GM21825 (cell line): ENCODE data around the gene AP1G1.
"Not testable (repeated sequence)": the region's sequence is repeated elsewhere in the genome, so short reads cannot be mapped to it uniquely, and the experiment has no call there.

Source experiments
- ATAC-seq: cut with Tn5 transposase; IDR thresholded peaks from one replicate; pipeline ENCODE4 v1.9.1; 2021; ENCODE audit warnings: mild to moderate bottlenecking, moderate library complexity; ENCODE audit not compliant: unreplicated experiment

The AP1G1 gene

GRCh38 chr16:71708696-71709095, 99.9 kb downstream of the AP1G1 start:
- no peak for ATAC-seq

- ATAC-seq: no peak
Measured at GRCh38 chr16:71707199-71707598, 101.4 kb downstream of the AP1G1 start.

GRCh38 chr16:71706046-71706445, 102.6 kb downstream of the AP1G1 start:
- ATAC-seq: no peak

GRCh38 chr16:71703333-71703732, 105.3 kb downstream of the AP1G1 start:
- no peak for ATAC-seq

DNA sequence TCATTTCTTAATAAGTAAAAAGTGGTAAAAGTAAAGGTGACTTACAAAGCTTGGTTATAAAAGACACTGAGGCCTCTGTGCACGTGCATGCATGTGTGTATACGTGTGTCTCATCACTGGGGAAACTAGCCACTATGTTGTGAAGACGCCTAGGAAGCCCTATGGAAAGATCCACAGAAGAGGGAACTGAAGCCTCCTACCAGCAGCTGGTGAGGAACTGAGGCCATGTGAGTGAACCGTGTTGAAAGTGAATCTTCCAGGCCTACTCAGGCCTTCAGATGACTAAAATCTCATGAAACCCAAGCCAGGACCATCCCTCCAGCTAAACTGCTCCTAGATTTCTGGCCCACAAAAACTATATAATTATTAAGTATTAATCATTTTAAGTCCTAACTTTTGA, 107.8 kb downstream of the AP1G1 start:
- no peak for ATAC-seq

DNA sequence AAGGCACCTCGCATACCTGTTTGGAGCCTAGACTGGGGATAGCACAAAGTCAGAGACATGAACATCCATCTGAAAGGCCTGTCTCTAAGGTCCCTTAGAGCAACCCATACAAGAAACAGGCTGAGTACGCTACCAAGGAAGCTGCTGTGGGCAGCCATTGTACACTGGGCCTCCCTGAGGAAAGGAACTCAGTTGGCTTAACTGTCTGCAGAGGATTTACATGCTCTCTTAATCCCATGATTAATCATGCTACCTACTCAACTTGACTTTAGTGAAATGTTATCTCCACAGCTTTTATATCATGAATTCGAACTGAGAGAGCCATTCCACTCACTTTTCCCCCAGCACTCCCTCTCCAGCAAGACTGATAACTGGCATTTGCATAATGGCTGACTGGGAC, 110.1 kb downstream of the AP1G1 start:
- ATAC-seq: no peak

- ATAC-seq: no peak
Measured at GRCh38 chr16:71693164-71693563, 115.5 kb downstream of the AP1G1 start.

GRCh38 chr16:71689901-71690300, 118.7 kb downstream of the AP1G1 start:
- no peak for ATAC-seq

DNA sequence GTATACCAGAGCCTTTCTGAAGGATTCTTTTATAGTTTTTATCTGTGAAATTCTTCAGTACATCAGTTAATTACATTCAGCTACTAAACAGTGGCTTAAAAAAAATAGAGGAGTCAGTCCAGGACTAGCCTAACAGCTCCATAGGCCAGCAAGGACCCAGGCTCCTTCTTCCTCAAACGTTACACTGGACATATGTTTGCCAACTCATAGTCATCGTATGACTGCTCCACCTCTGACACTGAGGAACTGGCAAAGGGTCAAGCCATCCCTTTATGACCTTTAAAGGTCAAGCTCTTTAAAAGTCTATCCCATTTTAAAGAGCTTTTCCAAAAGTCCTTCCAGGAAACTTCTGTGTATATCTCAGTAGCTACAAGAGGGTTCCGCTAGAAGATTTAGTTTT, 120.8 kb downstream of the AP1G1 start:
- no peak for ATAC-seq

DNA sequence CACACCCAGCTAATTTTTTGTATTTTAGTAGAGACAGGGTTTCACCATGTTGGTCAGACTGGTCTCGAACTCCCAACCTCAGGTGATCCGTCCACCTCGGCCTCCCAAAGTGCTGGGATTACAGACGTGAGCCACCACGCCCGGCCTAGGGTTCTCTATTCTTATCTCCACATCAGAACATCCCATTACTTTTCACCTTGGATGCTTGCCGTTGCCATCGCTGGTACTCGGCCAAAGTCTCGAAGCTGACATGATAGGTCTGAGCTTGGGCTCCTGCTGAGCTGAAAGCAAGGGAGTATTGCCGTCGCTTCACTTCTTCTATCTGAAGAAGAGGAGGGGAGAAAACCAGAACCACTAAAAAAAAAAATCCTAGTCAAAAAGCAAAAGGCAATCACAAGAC, 124.4 kb downstream of the AP1G1 start:
- ATAC-seq: not testable (repeated sequence)

- ATAC-seq: no peak
Measured at GRCh38 chr16:71681360-71681759, 127.3 kb downstream of the AP1G1 start.
